Hepatocyte (in vitro differentiated cells): ENCODE data around the gene PRMT3.

Experiments
- CTCF ChIP-seq: fragments of 200-600 bp; sonication (generic); IDR thresholded peaks from 2 replicates; pipeline ENCODE4 v1.5.1; 2016; ENCODE audit warnings: antibody characterized with exemption, mild to moderate bottlenecking; ENCODE audit not compliant: poor library complexity
- EZH2 ChIP-seq: fragments of 200-600 bp; sonication (generic); IDR thresholded peaks from 2 replicates; pipeline ENCODE4 v1.6.1; 2016; ENCODE audit warnings: antibody characterized with exemption, mild to moderate bottlenecking, borderline replicate concordance

DNA sequence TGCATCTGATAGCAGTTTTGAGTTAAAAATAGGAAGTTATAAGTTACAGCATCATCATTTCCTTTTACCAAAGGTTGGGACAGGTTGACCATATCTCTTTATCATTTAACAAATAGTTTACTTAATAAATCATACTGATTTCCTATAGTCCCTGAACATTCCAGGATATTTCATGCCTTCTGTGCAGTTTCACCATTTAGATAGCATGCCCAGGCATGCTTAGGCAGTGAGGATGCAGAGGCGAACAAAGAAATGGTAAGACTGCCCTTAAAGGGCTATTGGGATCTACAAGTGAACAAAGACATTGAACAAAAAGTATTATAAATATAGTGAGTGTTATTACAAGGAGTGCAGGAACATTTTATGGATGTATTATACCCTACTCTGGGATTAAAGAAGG lies 96.4 kb downstream of the PRMT3 start:
- TF ChIP-seq CTCF (no peak), EZH2 (no peak)
